Neural crest cell (in vitro differentiated cells): Measurements from ENCODE around the gene PERM1. TPM values are rescaled to one million over a fixed set of nuclear protein-coding genes. Genes with fewer than 3 reads are reported as not detected.
"Not testable (repeated sequence)": the region's sequence is repeated elsewhere in the genome, so short reads cannot be mapped to it uniquely, and the experiment has no call there.

Experiments
- DNase-seq: peaks from one replicate; pipeline ENCODE4 v3.0.0; 2021; ENCODE audit warnings: low read depth, mixed read lengths, low spot score
- H3K27ac Mint-ChIP-seq: one replicate; pipeline ENCODE4 v1.8.0; 2021; ENCODE audit warnings: mild to moderate bottlenecking, mixed read lengths; ENCODE audit not compliant: unreplicated experiment
- H3K27me3 Mint-ChIP-seq: 2 replicates; pipeline ENCODE4 v1.8.0; 2021; ENCODE audit warnings: low read depth, mild to moderate bottlenecking, mixed read lengths
- H3K36me3 Mint-ChIP-seq: 2 replicates; pipeline ENCODE4 v1.8.0; 2021; ENCODE audit warnings: low read depth, mild to moderate bottlenecking, mixed read lengths
- H3K4me1 Mint-ChIP-seq: 2 replicates; pipeline ENCODE4 v1.8.0; 2021; ENCODE audit warnings: mixed read lengths
- H3K4me3 Mint-ChIP-seq: one replicate; pipeline ENCODE4 v1.8.0; 2021; ENCODE audit warnings: mild to moderate bottlenecking, mixed read lengths
- H3K9me3 Mint-ChIP-seq: 2 replicates; pipeline ENCODE4 v1.8.0; 2021; ENCODE audit warnings: mixed read lengths
- total RNA-seq: library from RNA; stranded (reverse); gene quantifications from 2 replicates; pipeline ENCODE4 v1.2.1, GENCODE V29; 2021
- TF ChIP-seq, protein P1 (sequence below): fragments of 200-600 bp; sonication (generic); conservative IDR thresholded peaks from 2 replicates; pipeline ENCODE4 v1.5.0; 2021; ENCODE audit warnings: antibody characterized with exemption, mild to moderate bottlenecking

Gene PERM1
- total RNA-seq, 1 donor from 2014 or later: not detected

DNA sequence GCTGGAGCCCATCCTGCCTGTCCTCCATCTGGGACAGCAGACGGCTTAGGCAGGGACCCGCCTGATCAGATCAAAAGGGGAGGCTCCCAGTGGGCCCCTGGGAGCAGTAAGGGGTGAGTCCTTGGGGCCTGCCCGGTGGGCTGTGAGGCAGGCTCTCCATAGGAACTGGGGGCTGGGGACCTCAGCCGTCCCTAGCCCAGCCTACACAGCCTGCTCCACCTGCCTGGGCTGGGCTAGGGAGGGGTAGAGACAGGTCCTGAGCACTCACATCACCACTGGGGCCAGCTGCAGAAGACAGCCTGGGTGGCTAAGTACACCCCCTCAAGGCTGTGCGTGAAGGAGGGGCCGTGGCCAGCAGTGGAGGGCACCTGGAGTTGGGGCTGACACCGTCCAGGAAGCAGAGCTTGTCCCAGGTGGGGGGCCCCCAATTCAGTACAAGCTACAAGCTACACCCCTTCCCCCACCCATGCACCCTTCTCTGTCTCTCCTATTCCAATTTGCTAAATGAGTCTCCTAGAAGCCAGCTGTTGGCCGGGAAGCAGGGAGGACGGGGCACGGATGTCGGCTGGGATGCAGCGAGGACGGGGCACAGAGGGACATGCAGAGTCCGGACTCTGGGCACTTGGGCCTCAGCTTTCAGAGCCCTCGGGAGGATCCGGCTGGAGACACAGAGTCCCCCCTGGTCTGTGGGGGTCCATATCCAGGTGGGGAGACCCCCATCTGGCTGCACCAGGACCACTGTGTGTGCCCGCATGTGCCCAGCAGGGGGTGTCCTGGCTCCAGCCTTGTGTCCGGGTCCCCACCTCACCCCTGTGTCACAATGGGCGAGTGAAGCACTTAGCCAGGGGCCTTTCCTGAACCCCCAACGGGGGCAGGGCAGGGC is 33.1 kb upstream of the PERM1 start:
- Mint-ChIP-seq H3K27ac (peak overlapping the region; percentile 71), H3K9me3 (no peaks in the 10 kb centered on the region), H3K27me3 (peaks cover 4% of the 10 kb centered on the region), H3K4me1 (peaks cover 28% of the 10 kb centered on the region), H3K4me3 (peak overlapping the region; percentile 83), H3K36me3 (peaks cover 2% of the 10 kb centered on the region)
- TF ChIP-seq, protein P1, sequence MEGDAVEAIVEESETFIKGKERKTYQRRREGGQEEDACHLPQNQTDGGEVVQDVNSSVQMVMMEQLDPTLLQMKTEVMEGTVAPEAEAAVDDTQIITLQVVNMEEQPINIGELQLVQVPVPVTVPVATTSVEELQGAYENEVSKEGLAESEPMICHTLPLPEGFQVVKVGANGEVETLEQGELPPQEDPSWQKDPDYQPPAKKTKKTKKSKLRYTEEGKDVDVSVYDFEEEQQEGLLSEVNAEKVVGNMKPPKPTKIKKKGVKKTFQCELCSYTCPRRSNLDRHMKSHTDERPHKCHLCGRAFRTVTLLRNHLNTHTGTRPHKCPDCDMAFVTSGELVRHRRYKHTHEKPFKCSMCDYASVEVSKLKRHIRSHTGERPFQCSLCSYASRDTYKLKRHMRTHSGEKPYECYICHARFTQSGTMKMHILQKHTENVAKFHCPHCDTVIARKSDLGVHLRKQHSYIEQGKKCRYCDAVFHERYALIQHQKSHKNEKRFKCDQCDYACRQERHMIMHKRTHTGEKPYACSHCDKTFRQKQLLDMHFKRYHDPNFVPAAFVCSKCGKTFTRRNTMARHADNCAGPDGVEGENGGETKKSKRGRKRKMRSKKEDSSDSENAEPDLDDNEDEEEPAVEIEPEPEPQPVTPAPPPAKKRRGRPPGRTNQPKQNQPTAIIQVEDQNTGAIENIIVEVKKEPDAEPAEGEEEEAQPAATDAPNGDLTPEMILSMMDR: peak; percentile 48
- peak; percentile 38 for DNase-seq

DNA sequence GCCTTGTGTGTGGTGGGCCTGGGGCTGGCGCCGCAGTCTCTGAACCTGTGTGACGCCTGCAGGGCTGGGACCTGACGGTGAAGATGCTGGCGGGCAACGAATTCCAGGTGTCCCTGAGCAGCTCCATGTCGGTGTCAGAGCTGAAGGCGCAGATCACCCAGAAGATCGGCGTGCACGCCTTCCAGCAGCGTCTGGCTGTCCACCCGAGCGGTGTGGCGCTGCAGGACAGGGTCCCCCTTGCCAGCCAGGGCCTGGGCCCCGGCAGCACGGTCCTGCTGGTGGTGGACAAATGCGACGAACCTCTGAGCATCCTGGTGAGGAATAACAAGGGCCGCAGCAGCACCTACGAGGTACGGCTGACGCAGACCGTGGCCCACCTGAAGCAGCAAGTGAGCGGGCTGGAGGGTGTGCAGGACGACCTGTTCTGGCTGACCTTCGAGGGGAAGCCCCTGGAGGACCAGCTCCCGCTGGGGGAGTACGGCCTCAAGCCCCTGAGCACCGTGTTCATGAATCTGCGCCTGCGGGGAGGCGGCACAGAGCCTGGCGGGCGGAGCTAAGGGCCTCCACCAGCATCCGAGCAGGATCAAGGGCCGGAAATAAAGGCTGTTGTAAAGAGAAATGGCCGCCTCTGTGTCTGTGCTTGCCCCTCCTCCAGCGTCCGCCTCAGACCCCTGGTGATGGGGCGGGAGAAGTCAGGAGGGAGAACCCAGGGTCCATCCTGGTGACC is 32.2 kb upstream of the PERM1 start:
- Mint-ChIP-seq H3K27me3 (peaks cover 4% of the 10 kb centered on the region), H3K27ac (peak overlapping the region; percentile 81), H3K4me3 (peak overlapping the region; percentile 91), H3K9me3 (no peaks in the 10 kb centered on the region), H3K36me3 (peaks cover 2% of the 10 kb centered on the region), H3K4me1 (peaks cover 28% of the 10 kb centered on the region)
- no peak for DNase-seq
- TF ChIP-seq, protein P1: no peak

DNA sequence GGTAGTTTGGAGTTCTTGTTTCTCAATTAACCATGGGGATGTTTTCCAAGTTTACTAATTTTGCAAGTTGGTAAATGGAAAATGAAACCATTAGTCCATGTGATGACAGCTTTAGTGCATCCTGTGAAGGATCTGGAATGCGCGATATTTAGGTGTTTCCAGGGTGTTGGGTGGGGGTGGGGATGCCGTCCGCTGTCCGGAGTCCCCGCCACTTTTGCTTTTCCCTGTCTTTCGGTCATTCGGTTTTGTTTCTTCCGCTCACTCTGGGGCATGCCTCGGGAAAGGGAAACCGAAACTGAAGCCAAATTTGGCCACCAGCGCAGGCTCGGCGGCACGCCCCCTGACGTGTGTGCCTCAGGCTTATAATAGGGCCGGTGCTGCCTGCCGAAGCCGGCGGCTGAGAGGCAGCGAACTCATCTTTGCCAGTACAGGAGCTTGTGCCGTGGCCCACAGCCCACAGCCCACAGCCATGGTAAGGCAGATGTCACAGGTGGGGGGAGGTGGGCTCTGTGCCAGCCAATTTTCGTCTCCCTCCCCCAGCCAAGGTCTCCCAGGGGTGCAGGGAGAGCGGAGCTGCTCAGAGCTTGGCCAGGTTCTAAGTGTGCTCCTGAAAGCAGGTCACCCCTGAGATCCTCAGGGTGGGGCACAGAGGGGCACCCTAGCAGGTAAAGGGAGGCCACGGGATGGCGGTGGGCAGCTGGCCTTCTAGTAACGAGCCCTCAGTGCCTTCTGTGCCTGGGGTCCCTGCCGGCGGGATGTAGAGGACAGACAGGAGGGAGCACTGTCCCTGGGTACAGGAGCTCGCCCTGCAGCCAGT is 31.4 kb upstream of the PERM1 start, which contains the start of gene ISG15:
TSS of gene ISG15 (plus strand) at position 393 of the 817 bp plus-strand sequence. CDS start at position 470, 77 bp downstream.
- Mint-ChIP-seq H3K9me3 (no peaks in the 10 kb centered on the region), H3K4me1 (peaks cover 28% of the 10 kb centered on the region), H3K4me3 (peak within 1 kb of the TSS; percentile 91), H3K27ac (peak within 1 kb of the TSS; percentile 81), H3K27me3 (peaks cover 4% of the 10 kb centered on the region), H3K36me3 (peaks cover 2% of the 10 kb centered on the region)
- peak; percentile 62 for DNase-seq
- TF ChIP-seq, protein P1: peak; percentile 14

DNA sequence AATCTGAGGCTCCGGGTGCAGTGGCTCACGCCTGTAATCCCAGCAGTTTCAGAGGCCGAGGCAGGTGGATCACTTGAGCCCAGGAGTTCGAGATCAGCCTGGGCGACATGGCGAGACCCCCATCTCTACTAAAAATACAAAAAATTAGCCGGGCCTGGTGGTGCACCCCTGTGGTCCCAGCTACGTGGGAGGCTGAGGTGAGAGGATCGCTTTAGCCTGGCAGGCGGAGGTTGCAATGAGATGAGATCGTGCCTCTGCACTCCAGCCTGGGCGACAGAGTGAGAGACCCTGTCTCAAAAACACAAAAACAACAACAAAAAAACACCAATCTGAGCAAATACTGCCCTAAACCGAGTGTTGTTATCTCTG is 30.8 kb upstream of the PERM1 start:
- DNase-seq, H3K9me3 Mint-ChIP-seq, H3K27me3 Mint-ChIP-seq, H3K36me3 Mint-ChIP-seq: not testable (repeated sequence)
- H3K4me1 Mint-ChIP-seq: peaks cover 28% of the 10 kb centered on the region
- H3K4me3 Mint-ChIP-seq: peak overlapping the region; percentile 91
- H3K27ac Mint-ChIP-seq: peak overlapping the region; percentile 52

DNA sequence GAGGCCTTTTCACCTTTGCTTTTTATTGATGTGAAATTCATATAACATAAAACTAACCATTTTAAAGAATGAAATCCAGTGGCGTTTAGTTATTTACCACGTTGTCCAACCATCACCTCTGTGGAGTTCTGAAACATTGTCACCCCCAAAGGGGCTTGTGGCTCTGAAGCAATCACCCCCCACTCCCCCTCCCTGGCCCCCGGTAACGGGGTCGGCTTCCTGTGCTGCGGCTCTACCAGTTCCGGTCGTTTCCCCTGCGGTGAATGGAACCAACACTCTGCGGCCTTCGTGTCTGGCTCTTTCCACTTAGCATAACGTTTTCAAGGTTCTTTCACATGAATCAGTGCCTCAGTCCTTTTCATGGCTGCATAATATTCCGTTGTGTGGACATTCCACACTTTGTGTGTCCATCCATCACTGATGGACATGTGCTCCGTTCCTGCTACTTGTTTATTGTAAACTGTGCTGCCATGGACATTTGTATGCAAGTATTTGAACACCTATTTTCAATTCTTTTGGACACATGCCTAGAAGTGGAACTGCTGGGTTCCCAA is 29.6 kb upstream of the PERM1 start:
- peaks cover 20% of the 10 kb centered on the region for H3K4me1 Mint-ChIP-seq
- H3K27ac Mint-ChIP-seq: no peak overlapping the region
- TF ChIP-seq, protein P1: no peak
- peaks cover 4% of the 10 kb centered on the region for H3K27me3 Mint-ChIP-seq
- H3K4me3 Mint-ChIP-seq: peak overlapping the region; percentile 27
- DNase-seq: no peak
- peaks cover 2% of the 10 kb centered on the region for H3K36me3 Mint-ChIP-seq
- H3K9me3 Mint-ChIP-seq: no peaks in the 10 kb centered on the region

DNA sequence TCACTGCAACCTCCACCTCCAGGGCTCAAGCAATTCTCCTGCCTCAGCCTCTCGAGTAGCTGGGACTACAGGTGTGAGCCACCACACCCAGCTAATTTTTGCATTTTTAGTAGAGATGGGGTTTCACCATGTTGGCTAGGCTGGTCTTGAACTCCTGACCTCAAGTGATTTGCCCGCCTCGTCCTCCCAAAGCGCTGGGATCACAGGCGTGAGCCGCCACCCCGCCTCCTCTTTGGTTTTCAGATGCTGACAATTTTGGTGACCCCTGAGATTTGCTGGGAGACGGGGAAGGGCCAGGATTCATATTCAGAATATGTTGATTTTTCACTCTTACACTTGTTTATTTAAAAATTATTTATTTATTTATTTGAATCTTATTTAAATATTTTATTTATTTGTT is 28.2 kb upstream of the PERM1 start:
- H3K4me1 Mint-ChIP-seq: peaks cover 25% of the 10 kb centered on the region
- not testable (repeated sequence) for H3K4me3 Mint-ChIP-seq, H3K9me3 Mint-ChIP-seq, H3K27me3 Mint-ChIP-seq, H3K36me3 Mint-ChIP-seq, DNase-seq, H3K27ac Mint-ChIP-seq
